ENCODE measurements around the gene WDFY3.
"Not testable (repeated sequence)": the region's sequence is repeated elsewhere in the genome, so short reads cannot be mapped to it uniquely, and the experiment has no call there.

WDFY3 gene

DNA sequence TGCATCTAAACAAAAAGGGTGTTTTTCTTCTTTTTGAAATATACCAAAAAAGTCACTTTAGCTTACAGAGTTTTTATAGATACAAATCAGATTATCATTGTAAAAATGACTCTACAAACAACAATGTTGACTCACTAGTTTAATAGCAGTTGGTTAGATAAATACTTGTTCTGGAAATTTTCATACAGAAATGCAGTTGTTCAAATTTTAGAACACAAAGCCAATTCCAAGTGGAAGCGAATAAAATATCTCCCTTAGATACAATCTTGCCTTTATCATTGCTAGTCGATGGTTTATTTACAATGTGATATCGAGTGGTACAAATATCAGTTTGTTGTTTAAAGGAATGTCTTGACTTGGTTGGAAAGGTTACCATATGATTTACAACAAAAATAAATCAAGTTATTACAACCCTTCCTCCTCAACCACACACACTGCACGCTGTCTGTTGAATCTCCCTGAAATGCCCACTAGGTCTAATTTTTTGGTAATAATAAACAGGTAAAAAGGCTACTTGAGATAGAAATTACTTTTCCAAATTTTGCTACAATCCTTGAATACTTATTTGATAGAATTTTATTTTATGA, 268.8 kb downstream of the WDFY3 start:
- Histone ChIP-seq H3K9ac (ENCODE audit: low read length) (no peak overlapping the region), H3K27me3 (ENCODE audit: control insufficient read depth in 1 of 2, insufficient read depth in 2 of 2, low read length in 2 of 2) (no peaks in the 10 kb centered on the region), H3K4me1 (ENCODE audit: insufficient read depth, low read length) (no peaks in the 10 kb centered on the region), H3K27ac (ENCODE audit: low read depth, low read length) (no peak overlapping the region), H3K9me3 (ENCODE audit: low read length) (no peaks in the 10 kb centered on the region), H3K36me3 (ENCODE audit: insufficient read depth, low read length) (peaks cover 51% of the 10 kb centered on the region), H3K4me3 (ENCODE audit: low read depth in 1 of 2, low read length in 2 of 2) (no peak overlapping the region)

DNA sequence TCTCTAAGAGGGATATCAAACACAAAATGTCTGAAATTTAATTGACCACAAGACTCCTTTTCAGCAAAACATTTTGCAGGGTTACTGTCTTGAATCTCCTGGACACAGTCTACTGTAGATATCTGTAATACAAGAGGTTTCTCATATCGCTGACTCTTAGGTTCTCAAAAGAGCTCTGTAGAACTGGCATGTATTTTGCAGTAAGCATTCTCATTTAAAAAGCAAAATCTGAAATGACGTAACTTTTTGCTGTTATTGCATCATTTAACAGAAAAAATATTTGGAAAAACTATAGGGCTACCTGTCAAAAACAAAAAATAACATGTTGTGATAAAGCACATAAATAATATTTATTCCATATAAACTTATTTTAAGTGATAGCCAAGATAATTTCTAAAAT, 269.3 kb downstream of the WDFY3 start:
- H3K9me3 ChIP-seq (ENCODE audit: low read length): no peaks in the 10 kb centered on the region

DNA sequence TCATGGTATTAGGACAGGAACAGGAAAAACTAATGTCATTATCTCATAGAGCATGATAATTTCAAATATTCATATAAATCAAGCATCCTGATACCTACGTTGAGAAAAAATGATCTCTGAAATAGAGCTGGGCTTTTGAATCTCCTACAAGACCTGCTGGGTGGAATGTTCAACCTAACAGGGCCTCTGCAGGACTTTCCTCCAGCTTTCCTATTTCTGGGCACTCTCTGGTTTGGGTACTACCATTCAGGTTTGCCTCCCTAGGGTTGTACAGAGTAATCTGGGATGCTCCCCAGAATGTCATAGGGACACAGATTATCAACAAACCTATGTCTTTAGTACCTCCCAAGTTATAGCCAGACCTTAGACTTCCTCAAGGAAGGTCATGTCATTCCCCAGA, 274.7 kb downstream of the WDFY3 start:
- no peaks in the 10 kb centered on the region for H3K27me3 ChIP-seq (ENCODE audit: control insufficient read depth in 1 of 2, insufficient read depth in 2 of 2, low read length in 2 of 2)
- H3K36me3 ChIP-seq (ENCODE audit: insufficient read depth, low read length): peaks cover 56% of the 10 kb centered on the region
- H3K4me1 ChIP-seq (ENCODE audit: insufficient read depth, low read length): no peaks in the 10 kb centered on the region
- no peak overlapping the region for H3K4me3 ChIP-seq (ENCODE audit: low read depth in 1 of 2, low read length in 2 of 2)
- no peaks in the 10 kb centered on the region for H3K9me3 ChIP-seq (ENCODE audit: low read length)
- no peak overlapping the region for H3K9ac ChIP-seq (ENCODE audit: low read length)
- H3K27ac ChIP-seq (ENCODE audit: low read depth, low read length): no peak overlapping the region

More for the DNA sequence above, 269.3 kb downstream of the WDFY3 start:
- H3K9ac ChIP-seq (ENCODE audit: low read length): no peak overlapping the region
- no peaks in the 10 kb centered on the region for H3K4me1 ChIP-seq (ENCODE audit: insufficient read depth, low read length)
- H3K36me3 ChIP-seq (ENCODE audit: insufficient read depth, low read length): peaks cover 48% of the 10 kb centered on the region
- H3K27me3 ChIP-seq (ENCODE audit: control insufficient read depth in 1 of 2, insufficient read depth in 2 of 2, low read length in 2 of 2): no peaks in the 10 kb centered on the region
- no peak overlapping the region for H3K4me3 ChIP-seq (ENCODE audit: low read depth in 1 of 2, low read length in 2 of 2)
- no peak overlapping the region for H3K27ac ChIP-seq (ENCODE audit: low read depth, low read length)

DNA sequence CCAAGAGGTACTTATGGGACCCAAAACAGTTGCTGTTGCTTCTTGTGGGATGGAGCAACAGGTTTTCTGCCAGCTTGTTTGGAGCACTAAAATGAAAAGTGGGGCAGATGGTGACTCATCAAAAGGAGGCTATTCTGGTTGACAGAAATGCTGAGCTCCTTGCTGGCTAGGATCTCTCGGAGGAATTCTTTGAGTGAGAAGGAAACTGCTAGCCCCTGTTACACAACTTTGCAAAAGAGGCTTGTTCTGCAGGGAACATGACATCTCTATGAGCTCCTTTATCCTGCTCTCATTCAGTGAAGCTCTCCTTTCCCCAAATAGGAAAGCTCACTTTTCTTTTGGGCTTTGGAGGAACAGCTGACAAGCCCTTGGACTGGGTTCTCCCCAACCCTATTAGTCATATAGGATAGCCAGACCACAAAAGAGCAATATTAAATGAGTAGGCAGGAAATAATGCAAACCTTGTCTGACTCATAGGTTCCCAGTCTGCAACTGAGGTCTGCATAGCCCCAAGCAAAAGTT, 275.3 kb downstream of the WDFY3 start:
- Histone ChIP-seq H3K27ac (ENCODE audit: low read depth, low read length) (no peak overlapping the region), H3K4me3 (ENCODE audit: low read depth in 1 of 2, low read length in 2 of 2) (no peak overlapping the region), H3K9me3 (ENCODE audit: low read length) (no peaks in the 10 kb centered on the region), H3K27me3 (ENCODE audit: control insufficient read depth in 1 of 2, insufficient read depth in 2 of 2, low read length in 2 of 2) (no peaks in the 10 kb centered on the region), H3K9ac (ENCODE audit: low read length) (no peak overlapping the region), H3K4me1 (ENCODE audit: insufficient read depth, low read length) (no peaks in the 10 kb centered on the region), H3K36me3 (ENCODE audit: insufficient read depth, low read length) (peaks cover 53% of the 10 kb centered on the region)

DNA sequence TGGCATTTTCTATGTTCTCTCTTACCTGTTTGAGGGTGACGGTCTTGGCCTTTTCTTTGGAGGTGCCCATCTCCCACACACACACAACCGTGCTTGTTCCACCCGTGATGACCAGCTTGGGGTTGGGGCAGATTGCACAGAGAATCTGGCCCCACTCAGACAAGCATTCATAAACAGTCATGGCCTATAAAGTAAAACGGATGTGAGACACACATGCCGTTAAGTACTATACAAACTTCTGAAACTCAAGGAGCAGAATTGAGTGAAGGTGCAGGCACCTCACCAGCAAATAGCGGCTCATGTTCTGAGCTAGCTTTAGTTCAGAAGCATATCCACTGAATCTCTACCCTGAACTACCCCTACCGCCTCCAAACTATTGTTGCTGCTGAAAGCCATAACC, 276.0 kb downstream of the WDFY3 start:
- Histone ChIP-seq H3K9ac (ENCODE audit: low read length) (no peak overlapping the region), H3K4me1 (ENCODE audit: insufficient read depth, low read length) (no peaks in the 10 kb centered on the region), H3K27me3 (ENCODE audit: control insufficient read depth in 1 of 2, insufficient read depth in 2 of 2, low read length in 2 of 2) (no peaks in the 10 kb centered on the region), H3K27ac (ENCODE audit: low read depth, low read length) (no peak overlapping the region), H3K4me3 (ENCODE audit: low read depth in 1 of 2, low read length in 2 of 2) (no peak overlapping the region), H3K9me3 (ENCODE audit: low read length) (no peaks in the 10 kb centered on the region), H3K36me3 (ENCODE audit: insufficient read depth, low read length) (peaks cover 46% of the 10 kb centered on the region)

DNA sequence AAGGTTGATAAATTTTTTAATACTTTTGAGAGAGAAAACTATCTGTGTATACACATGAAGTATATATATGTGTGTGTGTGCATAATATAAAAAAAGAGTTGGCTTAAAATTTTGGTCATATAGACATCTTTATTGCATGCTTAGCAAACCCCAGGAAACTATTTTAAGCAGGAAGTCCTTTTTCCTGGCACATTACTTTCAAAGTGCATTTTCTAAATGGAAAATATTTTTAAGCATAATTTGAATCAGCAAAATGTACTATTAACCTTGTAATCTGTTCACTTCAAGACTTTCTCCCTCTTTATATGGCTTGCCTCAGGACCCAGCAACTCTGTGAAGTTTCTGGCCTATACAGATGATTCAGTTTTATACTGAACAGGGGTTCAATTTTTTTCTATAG, 277.3 kb downstream of the WDFY3 start:
- Histone ChIP-seq H3K27me3 (ENCODE audit: control insufficient read depth in 1 of 2, insufficient read depth in 2 of 2, low read length in 2 of 2) (no peaks in the 10 kb centered on the region), H3K4me1 (ENCODE audit: insufficient read depth, low read length) (no peaks in the 10 kb centered on the region), H3K9ac (ENCODE audit: low read length) (no peak overlapping the region), H3K36me3 (ENCODE audit: insufficient read depth, low read length) (peaks cover 40% of the 10 kb centered on the region), H3K4me3 (ENCODE audit: low read depth in 1 of 2, low read length in 2 of 2) (no peak overlapping the region), H3K9me3 (ENCODE audit: low read length) (no peaks in the 10 kb centered on the region), H3K27ac (ENCODE audit: low read depth, low read length) (no peak overlapping the region)

DNA sequence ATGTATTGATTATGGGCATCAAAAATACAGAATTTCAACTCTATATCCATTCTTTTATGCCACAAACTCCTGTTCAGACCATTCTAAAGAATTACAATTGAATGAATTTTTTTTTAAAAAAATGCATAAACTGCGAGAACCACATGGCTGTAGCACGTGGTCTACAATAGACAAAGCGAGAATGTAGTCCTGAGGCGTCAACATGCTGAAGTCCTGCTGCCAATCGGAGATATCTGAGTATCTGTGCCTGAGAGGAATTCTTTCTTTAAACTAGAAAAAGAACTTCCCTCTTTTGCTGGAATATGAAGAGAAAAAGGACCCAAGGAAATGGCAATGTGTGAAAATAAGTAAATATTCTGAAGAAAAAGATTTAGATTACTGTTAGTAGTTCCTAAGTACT, 277.9 kb downstream of the WDFY3 start:
- no peaks in the 10 kb centered on the region for H3K27me3 ChIP-seq (ENCODE audit: control insufficient read depth in 1 of 2, insufficient read depth in 2 of 2, low read length in 2 of 2)
- no peak overlapping the region for H3K27ac ChIP-seq (ENCODE audit: low read depth, low read length)
- no peaks in the 10 kb centered on the region for H3K9me3 ChIP-seq (ENCODE audit: low read length)
- H3K36me3 ChIP-seq (ENCODE audit: insufficient read depth, low read length): peaks cover 43% of the 10 kb centered on the region
- H3K9ac ChIP-seq (ENCODE audit: low read length): no peak overlapping the region
- no peak overlapping the region for H3K4me3 ChIP-seq (ENCODE audit: low read depth in 1 of 2, low read length in 2 of 2)
- H3K4me1 ChIP-seq (ENCODE audit: insufficient read depth, low read length): no peaks in the 10 kb centered on the region

DNA sequence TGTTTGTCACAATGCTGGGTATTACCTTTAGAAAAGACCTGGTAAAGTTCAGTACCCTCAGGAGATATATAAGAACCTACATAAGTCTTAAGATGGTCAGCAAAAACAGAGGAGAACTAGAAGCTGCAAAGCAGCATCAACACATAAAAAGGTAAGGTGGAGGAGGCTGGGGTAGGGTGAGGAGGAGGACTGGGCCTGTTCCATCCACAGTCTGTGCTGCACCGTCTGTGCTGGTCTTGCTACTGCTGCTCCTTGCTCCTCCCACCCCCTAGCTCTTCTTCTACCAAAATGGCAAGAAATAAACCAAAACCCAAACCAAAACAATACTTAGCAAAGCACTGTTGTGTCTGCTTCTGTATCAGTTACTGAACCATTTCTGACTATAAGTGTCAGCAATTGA, 281.4 kb downstream of the WDFY3 start:
- Histone ChIP-seq H3K9me3 (ENCODE audit: low read length) (no peaks in the 10 kb centered on the region), H3K36me3 (ENCODE audit: insufficient read depth, low read length) (peaks cover 33% of the 10 kb centered on the region), H3K27ac (ENCODE audit: low read depth, low read length) (no peak overlapping the region), H3K4me3 (ENCODE audit: low read depth in 1 of 2, low read length in 2 of 2) (no peak overlapping the region), H3K27me3 (ENCODE audit: control insufficient read depth in 1 of 2, insufficient read depth in 2 of 2, low read length in 2 of 2) (no peaks in the 10 kb centered on the region), H3K9ac (ENCODE audit: low read length) (no peak overlapping the region), H3K4me1 (ENCODE audit: insufficient read depth, low read length) (no peaks in the 10 kb centered on the region)

DNA sequence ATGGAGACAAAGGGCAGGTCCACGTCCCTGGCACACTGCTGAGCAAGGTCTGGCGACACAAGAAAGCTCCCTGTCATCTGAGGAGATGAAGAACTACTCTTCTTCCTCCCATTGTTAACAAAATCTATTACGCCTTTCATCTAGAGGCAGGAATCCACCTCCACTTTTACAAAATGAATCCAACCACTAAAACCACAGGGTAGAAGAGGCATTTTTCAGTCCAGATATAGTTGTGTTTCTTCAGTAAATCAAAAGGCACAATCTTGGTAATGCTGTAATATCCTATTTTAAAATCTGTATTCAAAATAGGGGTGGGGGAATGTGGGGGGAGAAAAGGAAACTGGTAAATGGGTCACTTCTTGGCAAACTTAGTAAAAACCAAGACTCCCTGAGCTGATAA, 282.1 kb downstream of the WDFY3 start:
- H3K27ac ChIP-seq (ENCODE audit: low read depth, low read length): no peak overlapping the region
- no peaks in the 10 kb centered on the region for H3K27me3 ChIP-seq (ENCODE audit: control insufficient read depth in 1 of 2, insufficient read depth in 2 of 2, low read length in 2 of 2)
- no peaks in the 10 kb centered on the region for H3K9me3 ChIP-seq (ENCODE audit: low read length)
- H3K4me1 ChIP-seq (ENCODE audit: insufficient read depth, low read length): no peaks in the 10 kb centered on the region
- H3K4me3 ChIP-seq (ENCODE audit: low read depth in 1 of 2, low read length in 2 of 2): no peak overlapping the region
- peaks cover 33% of the 10 kb centered on the region for H3K36me3 ChIP-seq (ENCODE audit: insufficient read depth, low read length)
- no peak overlapping the region for H3K9ac ChIP-seq (ENCODE audit: low read length)

DNA sequence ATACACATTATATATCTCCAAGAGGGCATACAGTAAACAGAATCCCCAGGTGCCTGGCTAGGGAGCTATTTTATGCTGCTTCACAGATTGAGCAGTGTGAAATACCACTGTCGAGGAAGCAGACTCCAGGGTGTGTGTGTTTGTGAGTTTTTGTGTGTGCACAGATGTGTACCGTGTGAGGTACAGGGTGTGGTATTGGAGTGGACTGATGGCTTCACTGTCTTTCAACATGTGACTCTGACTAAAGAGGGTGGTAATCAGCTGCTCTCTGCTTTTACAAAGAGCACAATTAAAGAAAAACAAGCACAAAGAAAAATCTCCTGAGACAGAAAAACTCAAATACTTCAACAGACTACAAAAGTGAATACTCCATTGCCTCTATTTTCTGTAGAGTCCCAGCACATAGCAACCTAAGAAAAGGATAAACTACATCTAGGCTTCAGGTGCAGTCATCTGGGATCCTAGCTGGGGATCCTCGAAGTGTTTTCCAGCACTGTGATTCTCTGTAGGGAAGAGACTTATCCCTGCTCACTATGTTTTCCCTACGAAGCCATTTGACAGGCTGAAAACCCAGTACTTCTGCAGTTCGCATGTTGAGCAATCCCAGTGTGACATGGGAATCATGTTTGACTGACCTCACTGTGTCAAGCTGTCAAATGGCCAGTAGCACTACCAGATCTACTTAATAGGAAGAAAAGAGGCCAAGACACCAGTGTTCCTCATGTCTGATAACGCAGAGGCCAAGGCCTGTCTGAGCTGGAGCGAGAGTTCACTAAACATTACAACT, 283.2 kb downstream of the WDFY3 start:
- Histone ChIP-seq H3K4me3 (ENCODE audit: low read depth in 1 of 2, low read length in 2 of 2) (no peak overlapping the region), H3K4me1 (ENCODE audit: insufficient read depth, low read length) (no peaks in the 10 kb centered on the region), H3K27ac (ENCODE audit: low read depth, low read length) (no peak overlapping the region), H3K36me3 (ENCODE audit: insufficient read depth, low read length) (peaks cover 42% of the 10 kb centered on the region), H3K9me3 (ENCODE audit: low read length) (no peaks in the 10 kb centered on the region), H3K27me3 (ENCODE audit: control insufficient read depth in 1 of 2, insufficient read depth in 2 of 2, low read length in 2 of 2) (no peaks in the 10 kb centered on the region), H3K9ac (ENCODE audit: low read length) (no peak overlapping the region)

DNA sequence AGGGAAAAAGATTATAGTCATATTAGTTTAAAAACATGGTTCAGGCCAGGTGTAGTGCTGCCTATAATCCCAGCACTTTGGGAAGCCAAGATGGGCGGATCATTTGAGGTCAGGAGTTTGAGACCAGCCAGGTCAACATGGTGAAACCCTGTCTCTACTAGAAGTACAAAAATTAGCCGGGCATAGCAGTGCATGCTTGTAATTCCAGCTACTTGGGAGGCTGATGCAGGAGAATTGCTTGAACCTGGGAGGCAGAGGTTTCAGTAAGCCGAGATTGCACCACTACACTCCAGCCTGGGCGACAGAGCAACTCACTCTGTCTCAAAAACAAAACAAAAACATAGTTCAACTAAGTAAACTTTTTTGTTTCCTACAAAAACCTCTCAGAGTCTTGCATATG, 283.8 kb downstream of the WDFY3 start:
- not testable (repeated sequence) for H3K4me3 ChIP-seq (ENCODE audit: low read depth in 1 of 2, low read length in 2 of 2); H3K27me3 ChIP-seq (ENCODE audit: control insufficient read depth in 1 of 2, insufficient read depth in 2 of 2, low read length in 2 of 2); H3K4me1 ChIP-seq (ENCODE audit: insufficient read depth, low read length); H3K27ac ChIP-seq (ENCODE audit: low read depth, low read length); H3K9ac ChIP-seq (ENCODE audit: low read length); H3K9me3 ChIP-seq (ENCODE audit: low read length)
- peaks cover 41% of the 10 kb centered on the region for H3K36me3 ChIP-seq (ENCODE audit: insufficient read depth, low read length)

Data from muscle layer of colon (tissue), 2 donors.